Measurements from ENCODE around the gene CHAF1B.
"Not testable (repeated sequence)": the region's sequence is repeated elsewhere in the genome, so short reads cannot be mapped to it uniquely, and the experiment has no call there.

CHAF1B gene

DNA sequence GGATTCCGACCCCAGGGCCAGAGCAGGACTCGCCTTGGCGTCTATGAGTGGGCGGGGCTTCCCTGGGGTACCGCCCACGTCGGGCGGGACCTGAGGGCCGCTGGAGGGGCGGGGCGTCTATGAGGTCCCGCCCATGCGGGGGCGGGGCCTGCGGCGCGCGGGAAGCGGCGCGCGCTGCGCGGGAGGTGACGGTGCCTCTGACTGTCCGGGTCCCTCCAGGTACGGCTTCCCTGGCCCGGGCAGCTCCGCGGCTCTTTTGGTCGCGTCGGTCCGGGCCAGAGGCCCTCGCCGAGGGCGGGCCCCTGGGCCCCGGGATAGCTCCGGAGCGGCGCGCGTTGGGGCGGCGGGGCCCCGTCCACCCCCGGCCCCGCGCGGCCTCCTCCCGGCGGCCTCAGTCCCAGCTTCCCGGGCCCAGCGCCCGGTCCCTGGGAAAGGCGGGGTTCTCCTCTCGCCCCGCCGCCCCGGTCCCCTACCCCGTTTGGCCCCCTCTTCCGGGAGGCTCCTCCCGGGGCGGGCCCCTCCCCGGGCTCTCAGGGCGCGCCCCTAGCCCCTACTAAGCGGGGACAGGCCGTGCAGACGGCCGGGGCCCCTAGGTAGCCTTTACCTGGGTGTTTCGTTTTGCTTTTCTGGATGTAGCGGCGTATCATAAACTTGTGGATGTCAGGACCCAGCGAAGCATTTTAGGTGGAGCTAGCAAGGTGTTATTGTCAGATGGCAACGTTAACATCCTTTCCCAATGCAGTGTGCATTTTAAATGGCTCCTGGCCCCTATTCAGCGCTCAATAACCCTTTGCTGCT lies at the start of gene CHAF1B:
Gene CHAF1B, plus strand, starts transcription at position 160 of the 798 bp plus-strand sequence. CDS start 745 bp downstream, outside the sequence.
- peak; percentile 76 for DNase-seq (ENCODE audit: low spot score)

DNA sequence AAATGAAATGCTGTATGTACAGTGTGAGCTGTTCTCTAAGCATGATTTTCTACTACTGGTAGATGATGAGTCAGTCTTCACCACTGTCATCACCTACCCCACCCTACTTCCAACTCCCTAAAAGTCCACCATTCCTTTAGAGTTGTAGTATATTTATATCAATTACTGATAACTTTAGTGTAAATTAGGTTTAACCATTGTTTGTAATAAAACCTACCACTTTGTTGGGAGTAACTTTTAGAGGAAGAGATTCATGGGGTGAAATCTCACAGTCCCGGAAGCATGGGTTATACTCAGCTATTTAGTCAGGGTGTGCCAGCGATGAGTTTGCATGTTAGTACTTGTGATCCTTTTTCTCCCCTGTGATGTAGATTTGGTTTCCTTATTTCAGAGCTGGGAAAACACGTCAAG lies 48.1 kb upstream of the CHAF1B start:
- DNase-seq (ENCODE audit: low spot score) = peak; percentile 22

DNA sequence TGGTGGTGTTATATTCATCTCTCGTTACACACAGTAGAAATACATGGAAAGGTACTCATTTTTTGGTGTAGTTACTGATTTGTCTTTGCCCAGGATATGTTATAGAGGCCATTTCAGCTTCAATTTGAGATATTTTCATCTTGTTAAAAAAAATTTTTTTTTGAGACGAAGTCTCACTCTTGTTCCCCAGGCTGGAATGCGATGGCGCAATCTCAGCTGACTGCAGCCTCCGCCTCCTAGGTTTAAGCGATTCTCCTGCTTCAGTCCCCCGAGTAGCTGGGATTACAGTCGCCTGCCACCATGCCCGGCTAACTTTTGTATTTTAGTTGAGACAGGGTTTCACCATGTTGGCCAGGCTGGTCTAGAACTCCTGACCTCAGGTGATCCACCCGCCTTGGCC lies 46.2 kb upstream of the CHAF1B start:
- DNase-seq (ENCODE audit: low spot score) = no peak

DNA sequence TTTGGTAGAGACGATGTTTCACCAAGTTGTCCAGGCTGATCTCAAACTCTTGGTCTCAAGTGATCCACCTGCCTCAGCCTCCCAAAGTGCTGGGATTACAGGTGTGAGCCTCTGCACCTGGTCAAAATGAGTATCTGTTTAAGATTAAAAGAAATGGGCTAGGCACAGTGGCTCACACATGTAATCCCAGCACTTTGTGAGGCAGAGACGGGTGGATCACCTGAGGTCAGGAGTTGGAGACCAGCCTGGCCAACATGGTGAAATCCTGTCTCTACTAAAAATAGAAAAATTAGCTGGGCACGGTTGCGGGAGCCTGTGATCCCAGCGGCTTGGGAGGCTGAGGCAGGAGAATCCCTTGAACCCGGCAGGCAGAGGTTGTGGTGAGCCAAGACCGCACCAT lies 42.6 kb upstream of the CHAF1B start:
- DNase-seq (ENCODE audit: low spot score) = not testable (repeated sequence)

DNA sequence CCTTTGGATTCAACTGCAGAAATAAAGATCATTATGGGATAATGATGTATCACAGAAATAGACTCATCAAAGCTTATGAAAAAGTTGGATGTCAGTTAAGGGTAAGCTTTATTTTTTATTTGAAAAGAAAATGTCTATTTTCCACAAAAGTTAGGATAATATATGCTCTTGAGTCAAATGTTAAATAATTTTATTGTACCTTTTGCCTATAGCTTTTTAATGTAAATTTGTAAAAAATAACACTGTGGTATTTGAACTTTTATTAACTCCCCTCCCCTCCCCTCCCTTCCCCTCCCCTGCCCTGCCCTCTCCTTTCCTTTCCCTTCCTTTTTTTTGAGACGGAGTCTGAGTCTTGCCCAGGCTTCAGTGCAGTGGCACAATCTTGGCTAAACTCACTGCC lies 40.3 kb upstream of the CHAF1B start:
- DNase-seq (ENCODE audit: low spot score) = no peak

DNA sequence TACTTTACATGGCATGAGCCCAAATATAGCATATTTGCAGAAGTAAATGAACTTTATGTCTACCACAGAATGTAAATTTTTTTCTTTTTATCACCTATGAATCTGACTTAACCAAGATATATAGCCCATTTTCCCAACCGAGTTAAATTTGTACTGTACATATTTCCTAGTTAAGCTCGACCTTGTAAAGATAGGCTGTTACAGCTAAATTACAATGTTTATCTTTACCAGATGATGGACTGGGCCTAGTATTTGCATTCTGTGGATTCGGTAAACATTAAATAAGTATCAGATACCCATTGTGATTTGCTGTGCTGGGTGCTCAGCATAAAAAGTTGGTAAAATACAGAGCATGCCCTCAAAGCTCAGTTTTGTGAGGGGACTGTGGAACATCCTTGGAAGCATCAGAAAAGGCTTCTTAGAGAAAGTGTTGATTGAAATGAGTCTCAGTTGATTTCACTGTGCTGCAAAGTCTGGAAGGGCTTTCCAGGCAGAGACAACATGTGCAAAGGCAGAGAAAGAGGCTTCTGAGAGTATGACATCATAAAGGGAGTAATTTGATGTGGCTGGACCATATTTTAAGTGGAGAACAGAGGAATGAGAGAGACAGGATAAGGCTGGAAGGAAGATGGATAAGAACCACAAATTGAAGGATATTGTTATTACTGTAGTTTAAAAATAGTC lies 37.8 kb upstream of the CHAF1B start:
- no peak for DNase-seq (ENCODE audit: low spot score)

DNA sequence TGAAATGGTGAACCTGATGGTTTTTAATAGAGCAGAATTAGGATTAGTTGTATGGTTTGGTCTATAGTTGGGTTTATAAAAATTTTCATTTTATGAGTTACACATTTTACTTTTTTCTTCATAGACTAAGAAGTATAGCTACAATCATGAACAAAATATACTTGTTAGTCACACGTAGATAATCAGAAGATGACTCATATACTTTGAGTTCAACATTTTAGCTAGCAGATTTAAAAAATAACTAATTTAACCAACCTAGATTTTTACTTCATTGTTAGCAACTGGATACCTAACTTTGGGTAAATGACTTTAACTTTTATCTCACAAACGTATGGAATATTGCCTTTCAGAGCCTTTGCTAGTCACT lies 37.2 kb upstream of the CHAF1B start:
- peak; percentile 17 for DNase-seq (ENCODE audit: low spot score)

DNA sequence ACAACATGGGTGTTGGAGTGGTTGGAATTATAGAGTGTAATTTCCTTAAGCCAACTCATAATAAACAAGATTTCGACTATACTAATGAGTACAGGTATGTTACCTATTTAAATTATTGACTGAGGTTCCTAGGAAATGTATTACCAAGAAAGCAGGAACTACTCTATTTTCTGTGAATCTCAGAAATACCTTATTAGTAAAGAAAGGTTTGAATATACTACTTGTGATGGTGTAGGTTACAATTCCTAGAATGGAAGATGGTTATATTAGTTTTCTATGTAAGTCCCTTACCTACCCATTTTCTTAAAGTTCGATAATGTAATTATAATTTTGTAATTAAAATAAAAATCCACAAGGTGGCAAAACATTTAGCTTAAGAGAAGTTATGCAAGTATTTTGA lies 35.9 kb upstream of the CHAF1B start:
- no peak for DNase-seq (ENCODE audit: low spot score)

DNA sequence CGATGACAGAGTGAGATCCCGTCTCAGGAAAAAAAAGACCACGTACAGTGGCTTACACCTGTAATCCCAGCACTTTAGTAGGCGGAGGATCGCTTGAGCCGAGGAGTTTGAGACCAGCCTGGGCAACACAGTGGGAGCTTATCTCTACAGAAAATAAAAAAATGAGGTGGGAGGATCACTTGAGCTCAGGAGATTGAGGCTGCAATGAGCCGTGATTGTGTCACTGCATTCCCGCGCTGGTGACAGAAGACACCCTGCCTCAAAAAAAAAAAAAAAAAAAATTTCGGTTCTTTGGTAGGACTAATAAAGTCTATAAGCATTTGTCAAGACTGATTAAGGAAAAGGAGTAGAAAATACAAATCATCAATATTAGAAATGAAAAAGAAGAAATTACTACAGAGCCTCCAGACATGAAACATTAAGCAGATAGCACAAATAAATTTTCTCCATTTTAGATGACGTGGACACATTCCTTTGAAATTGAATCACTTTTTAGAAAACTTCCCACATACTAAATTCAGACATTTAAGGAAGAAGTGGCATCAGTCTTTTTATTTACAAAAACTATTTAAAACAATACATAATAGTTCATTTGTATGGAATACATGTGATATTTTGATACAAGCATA lies 34.8 kb upstream of the CHAF1B start:
- peak; percentile 19 for DNase-seq (ENCODE audit: low spot score)

DNA sequence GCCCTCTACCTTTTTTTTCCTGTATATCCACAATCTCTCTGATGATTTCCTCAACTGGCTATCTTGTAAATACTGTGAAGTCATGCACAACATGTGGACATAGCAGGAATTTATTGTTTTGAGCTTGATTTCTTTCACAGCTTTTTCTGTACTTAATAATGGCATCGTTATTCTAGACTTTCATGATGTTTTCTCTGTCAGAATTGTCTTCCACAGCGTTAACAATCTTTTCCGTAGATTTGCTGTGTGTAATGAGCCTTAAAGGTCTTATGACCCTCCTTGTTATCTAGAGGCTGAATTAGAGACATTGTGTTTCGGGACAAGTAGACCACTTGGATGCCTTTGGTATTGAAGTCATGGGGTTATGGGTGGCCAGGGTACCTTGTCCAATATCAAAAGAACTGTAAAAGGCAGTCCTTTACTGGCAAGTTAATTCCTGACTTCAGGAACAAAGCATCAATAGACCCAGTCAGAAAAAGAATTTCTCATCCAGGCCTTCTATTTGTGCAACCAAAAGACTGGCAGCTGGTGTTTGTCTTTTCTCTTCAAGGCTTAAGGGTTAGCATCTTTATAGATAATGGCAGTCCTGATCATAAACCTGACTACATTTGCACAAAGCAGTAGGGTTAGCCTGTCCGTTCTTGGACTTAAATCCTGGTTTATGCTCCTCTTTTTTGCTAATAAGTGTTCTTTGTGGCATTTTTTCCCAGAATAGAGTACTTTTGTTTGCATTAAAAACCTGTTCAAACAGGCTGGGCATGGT lies 30.1 kb upstream of the CHAF1B start:
- no peak for DNase-seq (ENCODE audit: low spot score)

DNA sequence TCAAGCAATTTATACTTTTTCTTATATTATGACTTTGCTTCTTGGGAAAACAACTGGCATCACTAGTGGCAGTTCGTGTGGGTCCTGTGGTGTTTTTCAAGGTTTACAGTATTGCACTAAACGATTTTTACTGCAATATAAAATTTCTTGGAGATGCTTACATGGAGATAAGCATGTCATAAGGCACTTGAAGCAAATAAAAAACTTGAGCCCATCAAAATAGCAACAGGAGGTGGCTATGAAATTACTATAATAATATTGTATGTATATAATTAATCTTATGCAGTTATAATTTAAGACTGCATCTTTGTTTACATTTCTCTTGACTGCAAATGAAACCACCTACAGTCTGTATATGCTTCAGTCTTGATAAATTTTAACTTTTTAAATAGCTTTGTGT lies 29.3 kb upstream of the CHAF1B start:
- DNase-seq (ENCODE audit: low spot score) = no peak

DNA sequence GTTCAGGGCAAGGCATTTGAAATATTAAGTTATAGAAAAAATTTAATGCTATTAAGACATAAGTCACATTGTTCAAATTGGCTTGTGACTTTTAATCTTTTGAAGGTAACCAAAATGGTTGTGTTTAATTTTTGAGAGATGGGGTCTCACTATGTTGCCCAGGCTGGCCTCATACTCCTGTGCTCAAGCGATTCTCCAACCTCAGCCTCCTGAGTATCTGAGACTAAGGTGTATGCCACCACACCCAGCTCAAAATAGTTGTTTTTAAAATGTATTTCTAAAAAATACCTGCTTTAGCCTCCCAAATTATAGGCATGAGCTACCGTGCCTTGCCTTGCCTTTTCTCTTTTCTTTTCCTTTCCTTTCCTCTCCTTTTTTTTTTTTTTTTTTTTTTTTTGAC lies 26.0 kb upstream of the CHAF1B start:
- DNase-seq (ENCODE audit: low spot score) = no peak

DNA sequence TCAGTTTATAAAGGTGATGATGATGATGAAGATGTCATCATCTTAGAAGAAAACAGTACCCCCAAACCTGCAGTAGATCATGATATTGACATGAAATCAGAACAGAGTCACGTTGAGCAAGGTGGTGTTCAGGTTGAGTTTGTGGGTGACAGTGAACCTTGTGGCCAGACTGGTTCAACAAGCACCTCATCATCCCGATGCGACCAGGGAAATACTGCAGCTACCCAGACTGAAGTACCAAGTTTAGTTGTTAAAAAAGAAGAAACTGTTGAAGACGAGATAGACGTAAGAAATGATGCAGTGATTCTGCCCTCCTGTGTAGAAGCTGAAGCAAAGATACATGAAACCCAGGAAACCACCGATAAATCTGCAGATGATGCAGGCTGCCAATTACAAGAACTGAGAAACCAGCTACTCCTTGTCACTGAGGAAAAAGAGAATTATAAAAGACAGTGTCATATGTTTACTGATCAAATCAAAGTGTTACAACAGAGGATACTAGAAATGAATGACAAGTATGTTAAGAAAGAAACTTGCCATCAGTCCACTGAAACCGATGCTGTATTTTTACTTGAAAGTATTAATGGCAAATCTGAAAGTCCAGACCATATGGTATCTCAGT lies 16.0 kb upstream of the CHAF1B start:
- DNase-seq (ENCODE audit: low spot score) = no peak

DNA sequence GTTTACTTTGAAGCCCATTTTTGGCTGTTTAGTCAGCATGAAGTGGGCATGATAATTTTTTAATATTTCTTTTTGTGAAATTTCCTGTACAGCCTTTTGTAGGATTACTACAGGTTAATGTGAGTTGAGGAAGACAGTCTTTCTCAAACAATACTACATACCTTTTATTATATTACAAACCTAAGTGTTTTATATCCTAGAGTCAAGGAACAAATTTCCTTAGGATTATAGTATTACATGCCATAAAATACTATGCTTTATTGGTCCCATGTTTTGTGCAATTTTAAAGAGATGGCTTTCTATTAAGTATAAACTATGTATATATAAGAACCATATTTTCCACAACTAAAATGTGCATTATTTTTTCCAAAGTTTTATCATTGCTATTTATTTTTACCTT lies 9.2 kb upstream of the CHAF1B start:
- no peak for DNase-seq (ENCODE audit: low spot score)

DNA sequence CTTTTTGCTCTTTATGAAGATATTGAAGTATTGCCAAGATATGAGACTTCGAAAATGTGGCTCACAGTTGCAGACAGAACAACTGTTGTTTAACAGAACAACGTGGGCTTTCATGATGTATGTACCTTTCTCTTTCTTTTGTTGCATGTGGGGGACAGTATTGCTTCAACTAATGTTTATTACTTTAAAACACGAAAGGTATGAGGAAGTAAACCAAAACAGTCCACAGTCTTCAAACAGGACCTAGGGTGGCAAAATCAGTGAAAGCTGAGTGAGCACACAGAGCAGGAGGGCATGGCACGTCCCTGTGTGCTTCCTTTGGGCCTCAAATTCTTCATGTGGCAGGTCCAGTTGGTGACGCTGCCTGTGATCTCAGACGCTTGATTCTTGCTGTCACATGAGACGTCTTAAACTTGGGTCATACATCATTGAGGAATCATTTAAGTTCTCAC lies 7.8 kb upstream of the CHAF1B start:
- no peak for DNase-seq (ENCODE audit: low spot score)

DNA sequence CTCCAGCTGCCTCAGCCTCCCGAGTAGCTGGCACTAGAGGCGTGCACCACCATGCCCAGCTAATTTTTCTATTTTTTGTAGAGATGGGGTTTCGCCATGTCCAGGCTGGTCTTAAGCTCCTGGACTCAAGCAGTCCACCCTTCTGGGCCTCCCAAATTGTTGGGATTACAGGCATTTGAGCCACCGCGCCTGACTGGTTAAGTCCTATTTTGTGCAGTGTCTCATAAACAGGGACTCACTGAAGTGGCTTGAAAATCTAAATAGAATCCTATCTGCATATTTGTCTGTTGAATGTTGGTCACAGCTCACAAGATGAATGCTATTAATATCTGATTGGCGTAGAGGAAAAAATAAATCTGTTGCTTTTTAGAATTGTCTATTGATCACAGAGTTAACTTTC lies 5.9 kb upstream of the CHAF1B start:
- no peak for DNase-seq (ENCODE audit: low spot score)

DNA sequence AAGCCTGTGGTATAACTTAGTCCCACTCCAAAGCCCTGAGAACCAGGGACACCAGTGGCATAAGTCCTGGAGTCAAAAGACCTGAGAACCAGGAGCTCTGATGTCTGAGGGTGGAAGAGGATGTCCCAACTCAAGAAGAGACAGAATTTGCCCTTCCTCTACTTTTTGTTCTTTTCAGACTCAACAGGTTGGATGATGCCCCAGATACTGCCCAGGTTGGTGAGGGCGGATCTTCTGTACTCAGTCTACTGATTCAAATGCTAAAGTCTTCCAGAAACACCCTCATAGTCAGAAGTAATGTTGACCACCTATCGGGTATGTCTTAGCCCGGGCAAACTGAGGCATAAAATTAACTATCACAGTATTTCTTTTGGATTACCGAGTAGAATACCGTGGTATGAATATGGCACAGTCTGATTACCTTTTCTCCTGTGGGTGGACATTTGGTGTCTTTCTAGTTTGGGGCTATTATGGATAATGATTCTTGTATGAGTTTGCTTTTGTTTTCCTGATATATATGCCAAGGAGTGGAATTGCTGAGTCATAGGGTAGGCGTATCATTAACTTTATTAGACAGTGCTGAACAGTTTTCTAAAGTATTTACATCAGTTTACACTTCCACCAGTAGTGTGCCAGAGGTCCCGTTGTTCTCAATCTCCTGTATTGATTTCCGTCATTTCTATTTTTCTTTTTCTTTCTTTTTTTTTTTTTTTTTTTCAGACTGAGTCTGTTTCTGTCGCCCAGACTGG lies 3.2 kb upstream of the CHAF1B start:
- DNase-seq (ENCODE audit: low spot score) = no peak

DNA sequence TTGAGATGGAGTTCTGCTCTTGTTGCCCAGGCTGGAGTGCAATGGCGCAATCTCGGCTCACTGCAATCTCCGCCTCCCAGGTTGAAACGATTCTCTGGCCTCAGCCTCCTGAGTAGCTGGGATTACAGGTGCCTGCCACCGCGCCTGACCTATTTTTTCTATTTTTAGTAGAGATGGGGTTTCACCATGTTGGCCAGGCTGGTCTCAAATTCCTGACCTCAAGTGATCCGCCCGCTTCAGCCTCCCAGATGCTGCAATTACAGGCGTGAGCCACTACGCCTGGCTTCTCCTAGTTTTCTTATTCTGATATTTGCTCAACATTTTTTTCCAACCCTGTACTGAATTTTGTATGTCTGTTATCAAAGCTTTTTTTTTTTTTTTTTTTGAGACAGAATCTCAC lies 2.5 kb upstream of the CHAF1B start:
- not testable (repeated sequence) for DNase-seq (ENCODE audit: low spot score)

DNA sequence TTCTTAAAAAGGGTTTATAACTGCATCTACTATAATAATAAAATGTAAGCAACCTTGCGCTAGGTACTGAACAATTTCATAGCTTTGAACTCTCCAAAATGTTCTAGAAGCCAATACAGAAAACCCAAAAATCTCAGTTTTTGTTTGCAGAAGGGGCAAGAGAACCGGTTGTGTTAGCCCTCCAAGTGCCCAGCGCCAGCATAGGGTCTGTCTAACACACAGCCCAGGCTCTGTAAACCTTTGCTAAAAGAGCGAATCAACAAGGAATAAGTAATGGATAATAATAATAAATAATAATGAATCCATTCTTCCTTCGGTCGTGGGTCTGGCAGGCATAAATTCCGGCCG lies 333 bp upstream of the CHAF1B start:
- DNase-seq (ENCODE audit: low spot score) = no peak

DNA sequence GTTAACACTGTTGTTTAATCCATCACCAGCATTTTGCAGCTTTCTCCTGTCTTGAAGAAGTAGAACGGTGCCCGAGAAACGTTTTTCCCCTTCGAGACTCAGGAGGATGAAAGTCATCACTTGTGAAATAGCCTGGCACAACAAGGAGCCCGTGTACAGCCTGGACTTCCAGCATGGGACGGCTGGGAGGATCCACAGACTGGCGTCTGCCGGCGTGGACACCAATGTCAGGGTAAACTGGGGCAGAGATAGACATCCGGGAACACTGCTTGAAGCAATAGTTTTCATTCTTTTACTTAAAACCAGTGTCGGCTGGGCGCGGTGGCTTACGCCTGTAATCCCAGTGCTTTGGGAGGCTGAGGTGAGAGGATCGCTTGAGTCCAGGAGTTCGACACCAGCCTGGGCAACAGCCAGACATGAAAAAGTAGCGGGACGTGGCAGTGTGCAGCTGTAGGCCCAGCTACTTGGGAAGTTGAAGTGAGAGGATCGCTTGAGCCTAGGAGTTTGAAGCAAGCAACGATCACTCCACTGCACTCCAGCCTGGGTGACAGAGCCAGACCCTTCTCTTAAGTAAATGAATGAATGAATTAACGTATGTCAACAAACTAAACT lies 945 bp downstream of the CHAF1B start:
- DNase-seq (ENCODE audit: low spot score) = peak; percentile 17

DNA sequence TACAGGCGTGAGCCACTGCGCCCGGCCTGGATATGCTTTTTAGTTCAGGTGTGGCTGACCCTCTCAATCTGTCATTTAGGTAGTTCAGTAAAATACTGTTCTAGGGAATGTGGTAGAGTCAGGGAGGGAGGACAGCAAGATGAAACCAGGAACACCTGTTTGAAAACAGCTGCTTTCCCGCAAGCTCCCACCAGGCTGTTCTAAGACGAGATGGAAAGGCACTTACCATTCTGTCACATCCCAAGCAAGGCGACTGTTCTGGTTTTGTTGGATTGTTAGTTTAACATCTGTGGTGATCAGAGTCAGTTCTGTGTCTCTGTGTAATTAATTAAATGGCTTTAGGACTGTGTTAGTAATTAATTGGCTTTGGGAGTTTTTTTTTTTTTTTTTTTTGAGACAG lies 2.9 kb downstream of the CHAF1B start:
- DNase-seq (ENCODE audit: low spot score) = no peak

Measured in RKO (cell line).